HG03280 (cell line): ENCODE data around the gene CCBE1.
"Not testable (repeated sequence)": the region's sequence is repeated elsewhere in the genome, so short reads cannot be mapped to it uniquely, and the experiment has no call there.

ENCODE experiments used
- ATAC-seq: cut with Tn5 transposase; IDR thresholded peaks from one replicate; pipeline ENCODE4 v1.9.1; 2021; ENCODE audit warnings: mild to moderate bottlenecking, moderate library complexity; ENCODE audit not compliant: unreplicated experiment

Gene CCBE1

GRCh38 chr18:59550174-59550516 is 147.1 kb downstream of the CCBE1 start:
- no peak for ATAC-seq

- ATAC-seq, result no peak
Measured at GRCh38 chr18:59549503-59550173, 147.6 kb downstream of the CCBE1 start.

GRCh38 chr18:59547581-59548182 is 149.5 kb downstream of the CCBE1 start:
- ATAC-seq, result no peak

GRCh38 chr18:59546188-59546587 is 151.0 kb downstream of the CCBE1 start:
- ATAC-seq, result no peak

GRCh38 chr18:59540780-59541179 is 156.4 kb downstream of the CCBE1 start:
- no peak for ATAC-seq

GRCh38 chr18:59540346-59540745 is 156.9 kb downstream of the CCBE1 start:
- ATAC-seq, result no peak

- no peak for ATAC-seq
Measured at GRCh38 chr18:59539108-59539507, 158.1 kb downstream of the CCBE1 start.

- ATAC-seq, result no peak
Measured at GRCh38 chr18:59537579-59537978, 159.6 kb downstream of the CCBE1 start.

- ATAC-seq, result no peak
Measured at GRCh38 chr18:59536166-59536565, 161.1 kb downstream of the CCBE1 start.

GRCh38 chr18:59535055-59535454 is 162.2 kb downstream of the CCBE1 start:
- no peak for ATAC-seq

GRCh38 chr18:59528866-59529265 is 168.4 kb downstream of the CCBE1 start:
- no peak for ATAC-seq

GRCh38 chr18:59520562-59521355 is 176.5 kb downstream of the CCBE1 start:
- no peak for ATAC-seq

GRCh38 chr18:59518705-59519104 is 178.5 kb downstream of the CCBE1 start:
- no peak for ATAC-seq

GRCh38 chr18:59517446-59518165 is 179.6 kb downstream of the CCBE1 start:
- ATAC-seq, result no peak

- no peak for ATAC-seq
Measured at GRCh38 chr18:59516356-59517155, 180.7 kb downstream of the CCBE1 start.

GRCh38 chr18:59515956-59516355 is 181.3 kb downstream of the CCBE1 start:
- ATAC-seq, result not testable (repeated sequence)

GRCh38 chr18:59515147-59515546 is 182.1 kb downstream of the CCBE1 start:
- no peak for ATAC-seq

- no peak for ATAC-seq
Measured at GRCh38 chr18:59514203-59514602, 183.0 kb downstream of the CCBE1 start.

GRCh38 chr18:59512025-59512755 is 185.0 kb downstream of the CCBE1 start:
- ATAC-seq, result no peak
